Fibroblast of the aortic adventitia (primary cell): Measurements from ENCODE around the gene STYXL1. TPM values are rescaled to one million over a fixed set of nuclear protein-coding genes. Genes with fewer than 3 reads are reported as not detected.

Experiments used
- DNase-seq: peaks from one replicate; pipeline ENCODE4 v3.0.0-alpha.2; 2010; ENCODE audit warnings: low read depth
- H3K4me3 ChIP-seq: 2 replicates; pipeline ENCODE4 v1.5.1; 2011; ENCODE audit warnings: low read depth, mild to moderate bottlenecking, control low read depth, low read length, moderate library complexity
- CTCF ChIP-seq: IDR thresholded peaks from 2 replicates; pipeline ENCODE4 v1.5.1; 2011; ENCODE audit warnings: mild to moderate bottlenecking, low read length, control low read depth, inconsistent platforms; ENCODE audit not compliant: insufficient read depth
- total RNA-seq: library from RNA; depleted of rRNA; stranded (reverse); fragments of >200 nt; gene quantifications from 2 replicates; pipeline ENCODE4 v1.2.3, GENCODE V29; 2012; ENCODE audit warnings: low replicate concordance

Gene STYXL1
- total RNA-seq, 1 donor: 33.2 TPM

GRCh38 chr7:75987026-75987804 is 60.6 kb downstream of the STYXL1 start:
- no peak for TF ChIP-seq CTCF
- H3K4me3 ChIP-seq: no peak overlapping the region
- no peak for DNase-seq

- no peak overlapping the region for H3K4me3 ChIP-seq
- no peak for TF ChIP-seq CTCF
- DNase-seq: no peak
Measured at GRCh38 chr7:75986147-75986781, 61.5 kb downstream of the STYXL1 start.

- no peak overlapping the region for H3K4me3 ChIP-seq
- DNase-seq: no peak
- TF ChIP-seq CTCF: no peak
Measured at GRCh38 chr7:75985518-75986146, 62.2 kb downstream of the STYXL1 start.

- no peak overlapping the region for H3K4me3 ChIP-seq
- no peak for TF ChIP-seq CTCF
- no peak for DNase-seq
Measured at GRCh38 chr7:75985009-75985517, 62.7 kb downstream of the STYXL1 start.

GRCh38 chr7:75984130-75985008 is 63.4 kb downstream of the STYXL1 start:
- no peak for TF ChIP-seq CTCF
- DNase-seq: no peak
- H3K4me3 ChIP-seq: no peak overlapping the region

- TF ChIP-seq CTCF: no peak
- DNase-seq: no peak
- H3K4me3 ChIP-seq: no peak overlapping the region
Measured at GRCh38 chr7:75983471-75984129, 64.2 kb downstream of the STYXL1 start.
